ENCODE results near the gene PEX26.
"Not testable (repeated sequence)": the region's sequence is repeated elsewhere in the genome, so short reads cannot be mapped to it uniquely, and the experiment has no call there.

The PEX26 gene

DNA sequence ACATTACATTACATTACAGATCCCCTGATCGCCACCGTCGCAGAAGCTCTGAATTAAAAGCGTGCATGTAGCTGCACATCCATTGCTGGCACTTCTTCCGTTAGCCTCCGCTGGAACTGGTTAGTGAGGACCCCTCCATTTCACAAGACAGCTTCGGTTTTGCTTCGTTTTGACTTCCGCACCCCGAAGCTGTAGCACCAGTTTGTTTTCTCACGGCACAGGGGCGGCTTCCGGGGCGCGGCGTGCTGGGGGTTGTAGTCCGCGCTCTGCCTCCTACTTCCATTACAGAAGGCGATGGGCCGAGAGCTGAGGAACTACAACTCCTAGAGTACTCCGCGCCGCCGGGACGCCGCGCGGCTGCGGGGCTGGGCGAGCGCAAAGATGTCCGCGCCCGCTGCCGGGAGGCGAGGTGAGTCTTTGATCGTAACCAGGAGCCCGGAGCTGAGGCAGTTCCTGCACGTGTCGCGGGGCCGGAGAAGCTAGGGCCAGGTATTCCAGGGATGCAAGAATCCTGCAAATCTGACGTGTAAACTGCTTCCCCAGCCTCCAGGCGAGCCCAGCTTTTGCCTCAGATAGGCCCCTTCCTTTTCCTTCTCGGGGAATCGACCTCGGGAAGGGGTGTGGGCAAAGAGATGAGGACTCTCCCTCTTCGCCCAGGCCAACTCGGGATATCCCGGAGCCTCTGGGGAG is at the start of gene PEX26:
TSS of gene PEX26 (plus strand) at position 352 of the 690 bp plus-strand sequence. CDS start 387 bp downstream, outside the sequence.
- DNase-seq, result peak; percentile 21 to 97 (median 90)

GRCh38 chr22:18028817-18029527 is 48.8 kb upstream of the PEX26 start:
- no peak for DNase-seq

DNA sequence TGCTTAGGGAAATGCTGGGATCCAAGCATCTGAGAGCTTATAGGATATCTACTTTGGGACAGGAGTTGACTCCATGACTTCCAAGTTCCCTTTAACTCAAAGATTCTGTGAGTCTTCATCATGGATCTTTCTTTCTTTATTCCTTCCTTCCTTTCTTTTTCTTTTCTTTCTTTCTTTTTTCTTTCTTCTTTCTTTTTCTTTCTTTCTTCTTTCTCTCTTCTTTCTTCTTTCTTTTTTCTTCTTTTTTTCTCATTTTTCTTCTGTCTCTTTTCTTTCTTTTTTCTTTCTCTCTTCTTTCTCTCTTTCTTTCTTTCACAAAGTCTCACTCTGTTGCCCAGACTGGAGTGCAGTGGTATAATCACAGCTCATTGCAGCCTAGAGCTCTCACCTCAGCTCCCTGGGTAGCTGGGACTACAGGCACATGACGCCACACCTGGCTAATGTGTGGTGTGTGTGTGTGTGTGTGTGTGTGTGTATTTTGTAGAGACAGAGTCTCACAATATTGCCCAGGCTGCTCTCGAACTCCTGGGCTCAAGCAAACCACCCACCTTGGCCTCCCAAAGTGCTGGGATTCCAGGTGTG is 48.0 kb upstream of the PEX26 start:
- DNase-seq, result no peak

DNA sequence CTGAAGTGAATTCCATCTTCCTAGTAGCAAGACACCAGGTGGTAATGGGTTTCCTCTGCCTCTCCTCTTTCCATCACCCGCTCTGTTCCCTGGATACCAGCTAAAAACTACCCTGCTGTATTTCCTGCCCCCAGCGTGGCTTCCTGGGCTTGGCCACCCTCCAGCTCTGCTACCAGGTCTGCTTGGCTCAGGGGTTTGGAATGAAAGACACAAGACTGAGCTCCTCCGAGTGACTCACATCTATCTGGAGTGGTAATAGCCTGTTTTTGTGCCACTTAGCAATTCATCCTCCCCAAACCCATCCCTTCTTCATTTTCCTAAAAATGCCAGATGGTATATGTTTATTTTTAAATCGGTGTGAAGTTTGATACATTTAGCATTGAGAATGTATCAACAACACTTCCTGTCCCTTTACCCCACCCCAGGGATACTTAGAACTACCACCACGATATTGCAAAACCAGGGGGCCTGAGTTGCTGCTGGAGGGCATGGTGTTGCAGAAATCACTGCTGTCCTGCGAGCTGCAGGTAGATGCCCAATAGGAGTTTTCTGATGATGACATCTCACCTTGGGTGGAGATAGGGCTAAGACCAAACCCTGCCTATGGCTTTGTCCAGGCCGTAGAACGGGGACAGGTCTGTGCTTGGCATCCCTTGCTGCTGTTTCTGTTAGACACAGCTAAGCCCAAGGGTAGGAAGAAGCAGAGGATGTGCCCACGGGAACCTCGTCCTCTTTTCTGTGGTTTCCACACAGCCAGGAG is 45.9 kb upstream of the PEX26 start:
- peak in 4 of 51 donors; percentile 9 to 53 (median 27) for DNase-seq

GRCh38 chr22:18032455-18033101 is 45.2 kb upstream of the PEX26 start:
- DNase-seq, result peak in 1 of 51 donors; percentile 14

DNA sequence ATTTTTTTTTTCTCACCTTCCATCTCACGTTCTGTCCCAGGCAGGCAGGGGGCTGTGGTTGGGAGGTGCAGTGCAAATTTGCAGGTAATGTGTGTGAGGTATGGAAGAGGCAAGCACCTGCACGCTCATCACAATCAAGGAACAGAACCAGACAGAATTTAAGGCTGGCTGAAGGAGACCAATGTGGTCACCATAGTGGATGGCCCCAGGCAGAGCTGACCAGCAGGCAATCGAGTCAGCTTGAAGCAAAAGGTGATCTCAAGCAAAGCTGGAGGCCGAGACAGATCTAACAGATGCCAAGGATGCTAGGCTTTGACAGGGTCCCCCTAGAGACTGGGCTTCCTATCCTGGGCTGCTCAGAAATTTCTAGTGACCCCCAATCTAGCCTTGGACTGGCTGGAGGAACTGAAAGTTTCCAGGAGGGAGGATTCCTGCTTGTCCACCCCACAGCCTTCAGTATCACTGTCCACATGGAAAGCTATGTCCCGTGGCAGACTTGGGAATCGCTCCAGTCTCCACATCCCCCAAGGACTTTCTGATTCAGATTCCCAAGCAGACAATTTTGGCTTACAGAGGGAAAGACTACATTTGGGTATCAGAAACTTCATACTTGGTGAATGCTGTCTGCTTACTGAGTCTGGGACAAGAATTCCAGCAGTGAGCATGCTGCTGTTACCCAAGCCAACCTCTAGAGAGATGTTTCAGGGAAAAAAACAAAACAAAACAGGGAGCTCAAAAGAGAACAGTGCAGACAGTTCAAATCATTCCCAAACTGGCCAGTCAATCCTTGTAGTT is 44.4 kb upstream of the PEX26 start:
- DNase-seq, result no peak

- DNase-seq, result no peak
These were observed 43.7 kb upstream of the PEX26 start for GRCh38 chr22:18034076-18034475.

DNA sequence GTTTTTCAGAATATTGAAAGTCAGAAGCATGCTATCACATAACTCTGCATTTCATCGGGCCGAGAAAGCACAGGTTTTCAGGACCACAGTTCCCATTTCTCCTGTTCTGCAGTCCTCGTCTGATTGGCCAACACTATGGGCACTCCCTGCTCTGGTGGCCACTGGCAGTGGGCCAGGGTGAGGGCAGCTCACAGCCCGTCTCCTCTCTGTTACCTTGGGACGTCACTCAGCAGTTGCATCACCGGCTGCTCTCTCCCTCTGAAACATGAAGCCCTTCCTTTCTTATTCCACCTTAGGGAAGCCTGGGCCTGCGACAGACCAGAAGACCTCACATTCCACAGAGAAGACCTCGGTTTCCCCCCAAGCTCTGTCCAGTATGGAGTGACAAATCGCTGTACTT is 42.0 kb upstream of the PEX26 start:
- no peak for DNase-seq

GRCh38 chr22:18040898-18041297 is 36.9 kb upstream of the PEX26 start:
- DNase-seq, result not testable (repeated sequence)

- no peak for DNase-seq
These were observed 35.1 kb upstream of the PEX26 start for GRCh38 chr22:18042685-18043084.

- peak in 47 of 51 donors; percentile 7 to 94 (median 77) for DNase-seq
These were observed 33.1 kb upstream of the PEX26 start for GRCh38 chr22:18044548-18045271.

DNA sequence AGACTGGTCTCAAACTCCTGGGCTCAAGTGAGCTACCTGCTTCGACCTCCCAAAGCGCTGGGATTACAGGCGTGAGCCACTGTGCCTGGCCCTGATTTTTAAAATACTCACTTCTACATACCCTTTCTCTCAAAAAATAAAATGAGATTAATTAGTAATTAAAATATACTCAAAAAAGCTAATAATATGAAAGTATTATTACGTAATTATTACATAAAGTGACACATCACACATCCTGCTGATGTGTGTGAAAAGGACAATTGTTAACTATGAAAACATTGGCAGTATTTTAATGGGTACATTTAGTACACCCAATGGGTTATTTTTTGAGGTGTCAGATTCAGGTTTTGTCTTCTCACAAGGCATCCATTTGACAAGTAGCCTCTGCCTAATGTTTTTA is 32.0 kb upstream of the PEX26 start:
- DNase-seq, result no peak

DNA sequence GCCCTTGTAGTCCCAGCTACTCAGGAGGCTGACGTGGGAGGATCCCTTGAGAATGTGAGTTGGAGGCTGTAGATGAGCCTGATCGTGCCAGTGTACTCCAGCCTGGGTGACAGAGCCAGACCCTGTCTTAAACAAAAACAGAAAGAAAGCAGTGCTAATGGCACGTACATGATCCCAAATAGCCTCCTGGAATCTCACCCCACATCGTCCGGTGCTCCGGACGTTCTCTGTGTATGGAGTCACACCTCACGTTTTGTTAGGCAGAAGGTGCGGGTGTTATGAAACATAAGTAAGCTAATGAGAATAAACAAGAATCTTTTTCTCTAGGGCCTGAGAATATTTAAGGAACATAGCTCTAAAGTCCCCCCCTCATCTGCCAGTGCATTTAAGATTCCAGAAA is 29.7 kb upstream of the PEX26 start:
- DNase-seq, result no peak

DNA sequence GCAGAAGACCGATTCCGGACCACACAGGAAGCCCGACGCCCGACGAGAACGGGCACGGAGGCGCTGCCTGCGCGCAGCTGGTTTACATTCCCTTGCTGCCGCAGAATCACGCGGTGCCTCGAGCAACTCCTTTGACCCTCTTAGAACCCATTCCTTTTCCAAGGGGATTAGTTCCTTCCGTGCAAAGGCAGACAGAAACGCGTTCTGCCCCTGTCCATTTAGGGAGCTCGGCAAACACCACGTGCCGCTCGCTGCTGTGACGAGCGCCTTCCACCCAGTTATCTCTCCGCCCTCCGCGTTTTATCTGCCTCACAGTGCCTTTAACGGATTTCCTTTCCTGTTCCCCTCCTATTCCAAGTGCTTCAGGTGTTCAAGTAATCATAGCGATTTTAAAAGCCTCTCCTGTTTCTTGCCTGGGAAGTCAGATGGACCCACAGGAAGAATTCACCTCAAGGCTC is 29.3 kb upstream of the PEX26 start:
- peak in 2 of 51 donors; percentile 16 to 17 for DNase-seq

- no peak for DNase-seq
These were observed 27.7 kb upstream of the PEX26 start for GRCh38 chr22:18050065-18050464.

DNA sequence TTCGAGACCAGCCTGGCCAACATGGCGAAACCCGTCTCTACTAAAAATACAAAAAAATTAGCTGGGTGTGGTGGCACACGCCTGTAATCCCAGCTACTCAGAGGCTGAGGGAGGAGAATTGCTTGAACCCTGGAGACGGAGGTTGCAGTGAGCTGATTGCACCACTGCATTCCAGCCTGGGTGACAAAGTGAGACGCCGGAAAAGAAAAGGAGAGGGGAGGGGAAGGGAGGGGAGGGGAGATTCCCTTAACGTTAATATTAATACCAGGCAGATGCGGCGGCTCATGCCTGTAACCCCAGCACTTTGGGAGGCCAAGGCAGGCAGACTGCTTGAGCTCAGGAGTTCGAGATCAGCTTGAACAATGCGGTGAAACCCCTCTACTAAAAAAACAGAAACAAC is 26.7 kb upstream of the PEX26 start:
- DNase-seq, result not testable (repeated sequence)

DNA sequence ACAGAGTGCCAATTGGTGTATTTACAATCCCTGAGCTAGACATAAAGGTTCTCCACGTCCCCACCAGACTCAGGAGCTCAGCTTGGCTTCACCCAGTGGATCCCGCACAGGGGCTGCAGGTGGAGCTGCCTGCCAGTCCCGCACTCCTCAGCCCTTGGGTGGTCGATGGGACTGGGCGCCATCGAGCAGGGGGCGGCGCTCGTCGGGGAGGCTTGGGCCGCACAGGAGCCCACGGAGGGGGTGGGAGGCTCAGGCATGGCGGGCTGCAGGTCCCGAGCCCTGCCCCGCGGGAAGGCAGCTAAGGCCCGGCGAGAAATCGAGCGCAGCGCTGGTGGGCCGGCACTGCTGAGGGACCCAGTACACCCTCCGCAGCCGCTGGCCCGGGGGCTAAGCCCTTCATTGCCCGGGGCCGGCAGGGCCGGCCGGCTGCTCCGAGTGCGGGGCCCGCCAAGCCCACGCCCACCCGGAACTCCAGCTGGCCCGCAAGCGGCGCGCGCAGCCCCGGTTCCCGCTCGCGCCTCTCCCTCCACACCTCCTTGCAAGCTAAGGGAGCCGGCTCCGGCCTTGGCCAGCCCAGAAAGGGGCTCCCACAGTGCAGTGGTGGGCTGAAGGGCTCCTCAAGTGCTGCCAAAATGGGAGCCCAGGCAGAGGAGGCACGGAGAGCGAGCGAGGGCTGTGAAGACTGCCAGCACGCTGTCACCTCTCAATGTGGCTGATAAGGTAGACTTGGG is 24.4 kb upstream of the PEX26 start:
- not testable (repeated sequence) for DNase-seq

GRCh38 chr22:18055619-18056160 is 22.1 kb upstream of the PEX26 start:
- DNase-seq, result peak in 1 of 51 donors; percentile 34
